Renal pelvis (tissue), 4 donors: ENCODE data around the gene AFTPH. TPM values are rescaled to one million over a fixed set of nuclear protein-coding genes. Genes with fewer than 3 reads are reported as not detected.

Experiments used
- DNase-seq: peaks from one replicate; pipeline ENCODE4 v3.0.0-alpha.2; 2013
- polyA plus RNA-seq, 3 donors: library from polyadenylated mRNA; unstranded; fragments of 120-200 nt; gene quantifications; one replicate each; pipeline ENCODE4 v1.2.1, GENCODE V29; 2013; ENCODE audit not compliant: insufficient read length in 3 of 3

Gene AFTPH
- polyA plus RNA-seq, 3 donors, result 61.6 to 83.2 (median 62.6) TPM

GRCh38 chr2:64582774-64583340 is 58.7 kb downstream of the AFTPH start:
- DNase-seq, result no peak

GRCh38 chr2:64586054-64586453 is 61.9 kb downstream of the AFTPH start:
- no peak for DNase-seq

- no peak for DNase-seq
Measured at GRCh38 chr2:64586883-64587481, 62.9 kb downstream of the AFTPH start.

- no peak for DNase-seq
Measured at GRCh38 chr2:64587561-64587960, 63.4 kb downstream of the AFTPH start.

- DNase-seq, result no peak
Measured at GRCh38 chr2:64591188-64591587, 67.1 kb downstream of the AFTPH start.

- DNase-seq, result no peak
Measured at GRCh38 chr2:64593035-64593655, 69.0 kb downstream of the AFTPH start.

- no peak for DNase-seq
Measured at GRCh38 chr2:64594226-64594989, 70.3 kb downstream of the AFTPH start.

- no peak for DNase-seq
Measured at GRCh38 chr2:64595397-64596176, 71.5 kb downstream of the AFTPH start.

GRCh38 chr2:64598226-64598625 is 74.1 kb downstream of the AFTPH start:
- DNase-seq, result no peak

GRCh38 chr2:64599469-64599868 is 75.3 kb downstream of the AFTPH start:
- DNase-seq, result no peak

GRCh38 chr2:64601034-64601754 is 77.1 kb downstream of the AFTPH start:
- no peak for DNase-seq

GRCh38 chr2:64601785-64602391 is 77.8 kb downstream of the AFTPH start:
- no peak for DNase-seq

- DNase-seq, result no peak
Measured at GRCh38 chr2:64602436-64602835, 78.3 kb downstream of the AFTPH start.

GRCh38 chr2:64604155-64604554 is 80.0 kb downstream of the AFTPH start:
- DNase-seq, result no peak

- no peak for DNase-seq
Measured at GRCh38 chr2:64605026-64605471, 80.9 kb downstream of the AFTPH start.

- DNase-seq, result no peak
Measured at GRCh38 chr2:64605991-64606478, 81.9 kb downstream of the AFTPH start.

- no peak for DNase-seq
Measured at GRCh38 chr2:64606479-64607363, 82.6 kb downstream of the AFTPH start.

- DNase-seq, result no peak
Measured at GRCh38 chr2:64607381-64608304, 83.5 kb downstream of the AFTPH start.

GRCh38 chr2:64608867-64609226 is 84.7 kb downstream of the AFTPH start:
- DNase-seq, result no peak
